Measurements from ENCODE around the gene SLC24A1. TPM values are rescaled to one million over a fixed set of nuclear protein-coding genes. Genes with fewer than 3 reads are reported as not detected.

SLC24A1 gene
- total and polyA plus RNA-seq, 3 experiments from 2014 or later, result 3.8 to 4.3 (median 4.2) TPM

DNA sequence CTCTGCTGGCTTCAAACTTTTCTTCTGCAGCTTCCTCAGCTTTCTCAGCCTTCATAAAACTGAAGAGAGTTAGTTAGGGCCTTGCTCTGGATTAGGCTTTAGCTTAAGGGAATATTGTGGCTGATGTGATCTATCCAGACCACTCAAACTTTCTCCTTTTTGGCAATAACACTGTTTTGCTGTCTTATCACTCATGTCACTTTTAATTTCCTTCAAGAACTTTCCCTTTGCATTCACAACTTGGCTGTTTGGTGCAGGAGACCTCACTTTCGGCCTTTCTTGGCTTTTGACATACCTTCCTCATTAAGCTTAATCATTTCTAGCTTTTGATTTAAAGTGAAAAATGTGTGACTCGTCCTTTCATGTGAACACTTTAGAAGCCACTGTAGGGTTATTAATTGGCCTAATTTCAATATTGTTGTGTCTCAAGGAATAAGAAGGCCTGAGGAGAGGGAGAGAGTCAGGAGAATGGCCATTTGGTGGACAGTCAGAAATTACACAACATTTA lies 60.7 kb downstream of the SLC24A1 start:
- Histone ChIP-seq H3K9me3 (ENCODE audit: low read length) (no peaks in the 10 kb centered on the region), H3K4me3 (ENCODE audit: low read length) (no peak overlapping the region), H3K27ac (ENCODE audit: low read depth, low read length) (no peak overlapping the region), H3K27me3 (ENCODE audit: insufficient read depth, low read length, poor library complexity, severe bottlenecking) (no peaks in the 10 kb centered on the region), H3K4me1 (ENCODE audit: insufficient read depth, low read length) (no peaks in the 10 kb centered on the region), H3K36me3 (ENCODE audit: insufficient read depth, low read length) (no peaks in the 10 kb centered on the region)
- H3K27me3 Mint-ChIP-seq, result no peaks in the 10 kb centered on the region
- POLR2A ChIA-PET, result no interaction called here
- H3K4me1 Mint-ChIP-seq, result peaks cover 3 to 12% (median 11%) of the 10 kb centered on the region in 3 donors
- peaks cover 4 to 8% (median 5%) of the 10 kb centered on the region in 3 donors for H3K36me3 Mint-ChIP-seq
- DNase-seq, result no peak
- no peaks in the 10 kb centered on the region for H3K9me3 Mint-ChIP-seq
- CTCF ChIA-PET, result no interaction called here
- peak overlapping the region in 3 of 8 donors; percentile 9 to 38 (median 13) for H3K27ac Mint-ChIP-seq
- no peak overlapping the region for H3K4me3 Mint-ChIP-seq

DNA sequence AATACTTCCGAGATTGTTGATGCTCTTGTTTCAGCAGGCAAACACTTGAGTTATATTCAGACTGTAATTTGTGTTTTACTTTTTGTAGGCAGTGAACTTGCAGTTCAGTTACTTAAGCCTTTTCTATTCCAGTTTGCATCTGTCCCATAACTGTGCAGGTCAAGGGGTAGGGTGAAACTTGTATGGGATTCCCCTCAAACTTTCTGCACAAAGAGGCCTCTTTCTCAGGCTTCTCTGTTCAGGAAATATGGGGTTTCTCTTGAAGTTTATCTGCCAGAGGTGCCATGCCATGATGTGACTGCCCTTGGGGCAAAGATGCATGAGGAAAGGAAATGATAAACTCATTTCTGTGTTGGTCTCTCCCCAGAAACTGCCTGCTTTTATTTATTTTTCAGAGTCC lies 66.7 kb downstream of the SLC24A1 start:
- peaks cover 0 to 1% (median under 1%) of the 10 kb centered on the region in 3 donors for H3K4me1 Mint-ChIP-seq
- H3K36me3 Mint-ChIP-seq, result peaks cover 18 to 59% (median 43%) of the 10 kb centered on the region in 3 donors
- no peak for DNase-seq
- CTCF ChIA-PET, result no interaction called here
- no peak overlapping the region for H3K27ac ChIP-seq (ENCODE audit: low read depth, low read length)
- H3K9me3 ChIP-seq (ENCODE audit: low read length), result no peaks in the 10 kb centered on the region
- no peaks in the 10 kb centered on the region for H3K27me3 Mint-ChIP-seq
- H3K9me3 Mint-ChIP-seq, result peaks cover 0 to 2% (median 0%) of the 10 kb centered on the region in 5 donors
- H3K27me3 ChIP-seq (ENCODE audit: insufficient read depth, low read length, poor library complexity, severe bottlenecking), result no peaks in the 10 kb centered on the region
- H3K4me3 ChIP-seq (ENCODE audit: low read length), result no peak overlapping the region
- H3K4me1 ChIP-seq (ENCODE audit: insufficient read depth, low read length), result no peaks in the 10 kb centered on the region
- POLR2A ChIA-PET, result no interaction called here
- H3K27ac Mint-ChIP-seq, result no peak overlapping the region
- H3K4me3 Mint-ChIP-seq, result no peak overlapping the region
- peaks cover 26% of the 10 kb centered on the region for H3K36me3 ChIP-seq (ENCODE audit: insufficient read depth, low read length)

DNA sequence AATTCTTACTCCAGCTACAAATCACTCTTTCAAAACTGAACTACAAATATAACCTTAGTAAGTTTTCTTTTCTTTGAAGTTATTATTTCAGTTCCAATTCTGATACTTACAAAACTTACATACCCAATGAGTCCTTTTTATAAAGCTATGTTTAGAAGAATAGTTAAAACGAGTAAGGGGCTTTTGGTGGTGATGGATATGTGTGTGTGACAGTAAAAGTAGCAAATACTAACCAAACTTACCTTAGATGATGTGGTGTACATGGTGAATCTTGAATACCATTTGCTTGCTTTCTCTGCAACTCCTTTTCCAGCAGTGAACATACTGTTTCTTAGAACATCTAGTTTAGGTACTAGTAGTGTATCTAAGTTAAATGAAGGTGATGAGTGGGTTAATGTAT lies 68.4 kb downstream of the SLC24A1 start:
- Mint-ChIP-seq H3K27ac (no peak overlapping the region), H3K4me1 (peaks cover 0 to 1% (median 0%) of the 10 kb centered on the region in 3 donors), H3K27me3 (no peaks in the 10 kb centered on the region), H3K9me3 (peaks cover 0 to 2% (median 0%) of the 10 kb centered on the region in 5 donors), H3K36me3 (peaks cover 21 to 74% (median 43%) of the 10 kb centered on the region in 3 donors), H3K4me3 (no peak overlapping the region)
- no peaks in the 10 kb centered on the region for H3K9me3 ChIP-seq (ENCODE audit: low read length)
- POLR2A ChIA-PET, result no interaction called here
- CTCF ChIA-PET, result interaction anchor here (1.4 kb wide), 1 partner anchor 89 kb away, joined by 3 read pairs; no protein-coding TSS in a partner anchor
- H3K4me1 ChIP-seq (ENCODE audit: insufficient read depth, low read length), result no peaks in the 10 kb centered on the region
- H3K27ac ChIP-seq (ENCODE audit: low read depth, low read length), result no peak overlapping the region
- DNase-seq, result no peak
- no peaks in the 10 kb centered on the region for H3K27me3 ChIP-seq (ENCODE audit: insufficient read depth, low read length, poor library complexity, severe bottlenecking)
- no peak overlapping the region for H3K4me3 ChIP-seq (ENCODE audit: low read length)
- peaks cover 27% of the 10 kb centered on the region for H3K36me3 ChIP-seq (ENCODE audit: insufficient read depth, low read length)

DNA sequence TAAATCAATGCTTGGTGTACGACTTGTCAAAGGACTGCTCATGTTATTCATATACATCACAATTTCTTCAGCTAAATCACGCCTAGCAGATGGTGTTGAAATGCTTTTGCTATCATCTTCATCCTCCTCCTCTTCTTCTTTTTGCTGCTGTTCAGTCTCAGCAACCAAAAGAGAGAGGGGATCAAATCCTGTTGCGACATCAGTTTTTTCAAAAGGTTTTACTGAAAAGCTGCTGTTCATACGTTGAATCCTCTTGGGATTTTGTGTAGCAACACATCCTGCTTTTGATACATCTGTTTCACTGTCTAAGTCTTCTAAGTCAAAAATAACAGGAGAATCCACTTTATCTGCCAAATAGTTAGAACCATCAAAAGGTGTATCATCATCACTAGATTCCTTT lies 69.0 kb downstream of the SLC24A1 start:
- Histone ChIP-seq H3K4me3 (ENCODE audit: low read length) (no peak overlapping the region), H3K9me3 (ENCODE audit: low read length) (no peaks in the 10 kb centered on the region), H3K27me3 (ENCODE audit: insufficient read depth, low read length, poor library complexity, severe bottlenecking) (no peaks in the 10 kb centered on the region), H3K36me3 (ENCODE audit: insufficient read depth, low read length) (peaks cover 32% of the 10 kb centered on the region), H3K4me1 (ENCODE audit: insufficient read depth, low read length) (no peaks in the 10 kb centered on the region), H3K27ac (ENCODE audit: low read depth, low read length) (no peak overlapping the region)
- Mint-ChIP-seq H3K27me3 (no peaks in the 10 kb centered on the region), H3K9me3 (peaks cover 0 to 2% (median 0%) of the 10 kb centered on the region in 5 donors), H3K4me1 (peaks cover 0 to 1% (median 0%) of the 10 kb centered on the region in 3 donors), H3K27ac (peak overlapping the region in 1 of 8 donors; percentile 14), H3K36me3 (peaks cover 21 to 80% (median 43%) of the 10 kb centered on the region in 3 donors), H3K4me3 (no peak overlapping the region)
- POLR2A ChIA-PET, result no interaction called here
- CTCF ChIA-PET, result no interaction called here
- DNase-seq, result no peak

DNA sequence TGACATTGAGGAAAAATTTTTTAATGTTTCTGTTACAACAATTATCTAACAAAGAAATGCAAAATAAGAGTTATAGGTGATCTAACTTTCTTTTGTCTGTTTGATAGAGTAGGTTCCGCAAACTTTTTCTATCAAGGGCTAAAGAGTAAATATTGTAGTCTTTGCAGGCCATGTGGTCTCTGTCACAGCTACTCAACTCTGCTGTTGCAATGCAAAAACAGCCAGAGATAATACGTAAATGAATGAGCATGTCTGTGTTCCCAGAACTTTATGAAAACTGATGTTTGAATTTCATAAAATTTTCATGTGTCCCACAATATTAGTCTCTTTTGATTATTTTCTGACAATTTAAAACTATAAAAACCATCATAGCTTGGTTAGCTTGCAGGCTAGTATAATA lies 73.3 kb downstream of the SLC24A1 start:
- ChIA-PET POLR2A (no interaction called here), CTCF (no interaction called here)
- H3K27me3 Mint-ChIP-seq, result no peaks in the 10 kb centered on the region
- peaks cover 32% of the 10 kb centered on the region for H3K36me3 ChIP-seq (ENCODE audit: insufficient read depth, low read length)
- no peak for DNase-seq
- H3K4me1 ChIP-seq (ENCODE audit: insufficient read depth, low read length), result no peaks in the 10 kb centered on the region
- H3K9me3 ChIP-seq (ENCODE audit: low read length), result no peaks in the 10 kb centered on the region
- H3K4me3 Mint-ChIP-seq, result no peak overlapping the region
- H3K27ac ChIP-seq (ENCODE audit: low read depth, low read length), result no peak overlapping the region
- H3K27me3 ChIP-seq (ENCODE audit: insufficient read depth, low read length, poor library complexity, severe bottlenecking), result no peaks in the 10 kb centered on the region
- H3K36me3 Mint-ChIP-seq, result peaks cover 11 to 77% (median 19%) of the 10 kb centered on the region in 3 donors
- H3K27ac Mint-ChIP-seq, result no peak overlapping the region
- no peaks in the 10 kb centered on the region for H3K4me1 Mint-ChIP-seq
- no peaks in the 10 kb centered on the region for H3K9me3 Mint-ChIP-seq
- no peak overlapping the region for H3K4me3 ChIP-seq (ENCODE audit: low read length)

Other genes with a start within 250 kb of the SLC24A1 start
- not detected for gene IGDCC3, start 243.9 kb upstream of the SLC24A1 start, total RNA-seq
- not detected for gene IGDCC3, start 243.9 kb upstream of the SLC24A1 start, polyA plus RNA-seq
- gene IGDCC4, start 199.0 kb upstream of the SLC24A1 start, total RNA-seq, result under 1 TPM; 0.35 to 0.51 TPM
- not detected for gene IGDCC4, start 199.0 kb upstream of the SLC24A1 start, polyA plus RNA-seq
- 10 to 100 TPM; 31.1 to 33.8 TPM for gene DPP8, start 104.2 kb upstream of the SLC24A1 start, total RNA-seq
- gene DPP8, start 104.2 kb upstream of the SLC24A1 start, polyA plus RNA-seq, result 52.9 TPM
- 10 to 100 TPM; 46.1 to 51.4 TPM for gene HACD3, start 91.5 kb upstream of the SLC24A1 start, total RNA-seq
- gene HACD3, start 91.5 kb upstream of the SLC24A1 start, polyA plus RNA-seq, result 40.3 TPM
- 10 to 100 TPM; 62.0 to 64.7 TPM for gene INTS14, start 10.8 kb upstream of the SLC24A1 start, total RNA-seq
- gene INTS14, start 10.8 kb upstream of the SLC24A1 start, polyA plus RNA-seq, result 29.9 TPM
- gene DENND4A, start 170.4 kb downstream of the SLC24A1 start, total RNA-seq, result 10 to 100 TPM; 47.2 to 54.3 TPM
- gene DENND4A, start 170.4 kb downstream of the SLC24A1 start, polyA plus RNA-seq, result 21.5 TPM
- 100 to 1,000 TPM; 158 to 159 TPM for gene RAB11A, start 247.6 kb downstream of the SLC24A1 start, total RNA-seq
- 194 TPM for gene RAB11A, start 247.6 kb downstream of the SLC24A1 start, polyA plus RNA-seq